NCI-H748 (cell line): ENCODE results near the gene UGT1A9.
"Not testable (repeated sequence)": the region's sequence is repeated elsewhere in the genome, so short reads cannot be mapped to it uniquely, and the experiment has no call there.

Experiments used
- DNase-seq: peaks from one replicate; lab custom pipeline; 2025; ENCODE audit not compliant: unreplicated experiment; lab: John Stamatoyannopoulos, UW

UGT1A9 gene

DNA sequence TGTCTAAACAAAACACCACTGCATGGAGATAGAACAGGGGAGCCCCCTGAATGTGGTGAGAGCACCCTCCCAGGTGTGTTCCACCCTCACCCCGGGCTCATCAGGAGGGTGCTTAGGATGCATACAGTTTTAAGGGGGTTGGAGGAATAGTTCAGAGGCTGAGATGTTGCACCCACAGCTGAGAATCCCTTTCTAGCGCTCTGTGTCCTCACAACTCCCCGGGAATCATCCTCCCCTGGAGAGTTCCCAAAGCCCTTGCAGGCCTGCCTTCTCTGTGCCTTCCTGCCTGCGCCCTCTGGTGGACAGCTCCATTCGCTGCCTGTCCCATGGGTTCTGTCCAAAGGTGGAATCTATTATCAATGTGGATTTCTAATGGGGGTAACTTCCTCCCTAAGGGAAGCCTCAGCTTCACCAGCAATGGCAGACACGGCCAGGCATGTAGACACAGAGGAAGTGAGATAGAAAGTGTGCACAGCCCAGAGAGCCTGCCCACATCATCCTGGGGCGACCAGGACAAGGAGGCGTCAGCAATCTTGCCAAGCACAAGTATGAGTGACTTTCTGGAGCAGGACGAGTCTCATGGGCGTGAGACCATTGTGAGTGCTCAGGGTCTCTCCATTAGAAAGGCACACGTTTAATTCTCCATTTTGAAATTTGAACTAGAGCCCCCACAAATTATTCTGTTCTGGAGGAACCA lies 39.8 kb downstream of the UGT1A9 start:
- peak; percentile 75 for DNase-seq

DNA sequence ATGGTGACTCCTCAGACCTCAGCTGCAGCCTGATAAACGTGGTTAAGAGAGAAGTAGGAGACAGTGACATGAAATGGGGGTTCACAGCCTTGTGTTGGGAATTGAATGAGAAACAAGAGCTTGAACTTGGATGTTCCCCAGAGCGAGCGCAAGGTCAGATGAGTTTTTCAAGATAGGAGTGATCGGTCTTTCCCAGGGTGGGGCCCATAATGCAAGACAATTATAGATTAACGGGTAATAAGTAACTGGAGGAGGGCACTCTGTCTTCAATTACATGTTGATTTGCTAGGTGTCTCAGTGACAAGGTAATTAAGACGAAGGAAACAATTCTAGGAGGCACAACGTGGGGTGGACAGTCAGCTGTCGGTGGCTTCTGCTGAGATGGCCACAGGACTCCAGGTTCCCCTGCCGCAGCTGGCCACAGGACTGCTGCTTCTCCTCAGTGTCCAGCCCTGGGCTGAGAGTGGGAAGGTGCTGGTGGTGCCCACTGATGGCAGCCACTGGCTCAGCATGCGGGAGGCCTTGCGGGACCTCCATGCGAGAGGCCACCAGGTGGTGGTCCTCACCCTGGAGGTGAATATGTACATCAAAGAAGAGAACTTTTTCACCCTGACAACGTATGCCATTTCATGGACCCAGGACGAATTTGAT lies 41.0 kb downstream of the UGT1A9 start, which contains the start of gene UGT1A5:
Gene UGT1A5 (plus strand): TSS at position 297 of the 651 bp plus-strand sequence. CDS start 85 bp downstream, at position 382.
- no peak for DNase-seq

DNA sequence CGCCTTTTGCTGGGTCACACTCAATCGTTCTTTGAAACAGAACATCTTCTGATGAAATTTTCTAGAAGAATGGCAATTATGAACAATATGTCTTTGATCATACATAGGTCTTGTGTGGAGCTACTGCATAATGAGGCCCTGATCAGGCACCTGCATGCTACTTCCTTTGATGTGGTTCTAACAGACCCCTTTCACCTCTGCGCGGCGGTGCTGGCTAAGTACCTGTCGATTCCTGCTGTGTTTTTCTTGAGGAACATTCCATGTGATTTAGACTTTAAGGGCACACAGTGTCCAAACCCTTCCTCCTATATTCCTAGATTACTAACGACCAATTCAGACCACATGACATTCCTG lies 41.5 kb downstream of the UGT1A9 start:
- no peak for DNase-seq

DNA sequence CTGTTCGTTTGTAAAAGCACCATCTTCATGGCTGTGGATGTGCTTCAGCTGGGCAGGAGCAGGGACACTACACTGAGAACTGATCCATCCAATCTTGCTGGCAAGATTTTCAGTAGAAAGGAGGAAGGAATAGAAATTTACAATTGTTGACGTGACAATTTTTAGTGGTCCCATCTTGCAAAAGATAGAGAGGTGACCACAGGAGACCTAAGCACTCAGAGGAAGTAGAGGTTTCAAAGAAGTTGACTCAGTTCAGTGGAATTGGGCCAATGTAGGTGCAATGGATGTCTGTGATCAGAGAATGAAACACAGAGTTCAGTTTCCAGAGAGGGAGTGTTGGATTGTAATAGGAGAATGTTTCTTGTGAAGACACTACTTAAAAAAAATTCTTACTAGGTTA lies 42.4 kb downstream of the UGT1A9 start:
- no peak for DNase-seq

DNA sequence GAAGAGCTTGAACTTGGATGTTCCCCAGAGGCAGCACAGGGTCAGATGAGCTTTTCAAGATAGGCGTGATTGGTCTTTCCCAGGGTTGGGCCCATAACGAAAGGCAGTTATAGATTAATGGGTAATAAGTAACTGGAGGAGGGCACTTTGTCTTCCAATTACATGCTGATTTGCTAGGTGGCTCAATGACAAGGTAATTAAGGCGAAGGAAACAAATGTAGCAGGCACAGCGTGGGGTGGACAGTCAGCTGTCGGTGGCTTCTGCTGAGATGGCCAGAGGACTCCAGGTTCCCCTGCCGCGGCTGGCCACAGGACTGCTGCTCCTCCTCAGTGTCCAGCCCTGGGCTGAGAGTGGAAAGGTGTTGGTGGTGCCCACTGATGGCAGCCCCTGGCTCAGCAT lies 46.9 kb downstream of the UGT1A9 start, which contains the start of gene UGT1A4:
Gene UGT1A4 (plus strand): TSS at position 185 of the 400 bp plus-strand sequence. CDS start 85 bp downstream, at position 270.
- DNase-seq: no peak

DNA sequence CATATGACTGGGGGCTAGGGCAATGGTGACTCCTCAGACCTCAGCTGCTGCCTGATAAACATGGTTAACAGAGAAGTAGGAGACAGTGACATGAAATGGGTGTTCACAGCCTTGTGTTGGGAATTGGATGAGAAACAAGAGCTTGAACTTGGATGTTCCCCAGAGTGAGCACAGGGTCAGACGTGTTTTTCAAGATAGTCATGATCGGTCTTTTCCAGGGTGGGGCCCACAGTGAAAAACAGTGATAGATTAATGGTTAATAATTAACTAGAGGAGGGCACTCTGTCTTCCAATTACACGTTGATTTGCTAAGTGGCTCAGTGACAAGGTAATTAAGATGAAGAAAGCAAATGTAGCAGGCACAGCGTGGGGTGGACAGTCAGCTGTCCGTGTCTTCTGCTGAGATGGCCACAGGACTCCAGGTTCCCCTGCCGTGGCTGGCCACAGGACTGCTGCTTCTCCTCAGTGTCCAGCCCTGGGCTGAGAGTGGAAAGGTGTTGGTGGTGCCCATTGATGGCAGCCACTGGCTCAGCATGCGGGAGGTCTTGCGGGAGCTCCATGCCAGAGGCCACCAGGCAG lies 57.1 kb downstream of the UGT1A9 start, which contains the start of gene UGT1A3:
Gene UGT1A3 (plus strand): TSS at position 320 of the 579 bp plus-strand sequence. CDS start 85 bp downstream, at position 405.
- no peak for DNase-seq

DNA sequence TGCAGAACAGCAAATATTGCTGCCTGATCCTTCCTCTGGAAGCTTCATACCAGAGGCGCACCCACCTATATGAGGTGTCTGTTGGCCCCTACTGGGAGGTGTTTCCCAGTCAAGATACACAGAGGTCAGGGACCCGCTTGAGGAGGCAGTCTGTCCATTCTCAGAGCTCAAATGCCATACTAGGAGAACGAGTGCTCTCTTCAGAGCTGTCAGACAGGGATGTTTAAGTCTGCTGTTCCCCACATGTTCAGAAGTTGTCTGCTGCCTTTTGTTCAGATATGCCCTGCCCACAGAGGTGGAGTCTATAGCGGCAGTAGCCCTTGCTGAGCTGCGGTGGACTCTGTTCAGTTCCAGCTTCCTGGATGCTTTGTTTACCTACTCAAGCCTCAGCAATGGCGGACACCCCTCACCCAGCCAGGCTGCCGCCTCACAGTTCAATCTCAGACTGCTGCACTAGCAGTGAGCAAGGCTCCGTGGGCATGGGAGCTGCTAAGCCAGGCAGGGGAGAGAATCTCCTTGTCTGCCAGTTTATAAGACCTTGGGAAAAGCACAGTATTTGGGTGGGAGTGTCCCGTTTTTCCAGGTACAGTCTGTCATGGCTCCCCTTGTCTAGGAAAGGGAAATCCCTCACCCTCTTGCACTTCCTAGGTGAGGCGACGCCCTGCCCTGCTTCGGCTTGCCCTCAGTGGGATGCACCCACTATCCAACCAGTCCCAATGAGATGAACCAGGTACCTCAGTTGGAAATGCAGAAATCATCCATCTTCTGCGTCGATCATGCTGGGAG lies 65.4 kb downstream of the UGT1A9 start:
- DNase-seq: peak; percentile 41

DNA sequence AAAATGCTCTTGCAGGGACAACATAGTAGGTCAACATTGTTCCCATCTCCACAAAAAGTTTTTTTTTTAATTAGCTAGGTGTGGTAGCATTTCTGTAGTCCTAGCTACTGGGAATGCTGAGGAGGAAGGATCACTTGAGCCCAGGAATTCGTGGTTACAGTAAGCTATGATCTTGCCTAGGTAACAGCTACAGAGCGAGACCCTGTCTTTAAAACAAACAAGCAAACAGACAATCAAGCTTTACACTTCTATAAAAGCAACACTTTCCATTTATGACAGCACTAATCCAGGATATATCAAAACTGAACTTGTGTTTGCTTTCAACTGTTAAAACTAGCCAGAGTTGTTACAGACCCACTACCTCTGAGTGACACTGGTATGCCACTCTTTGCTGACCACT lies 69.2 kb downstream of the UGT1A9 start:
- no peak for DNase-seq

DNA sequence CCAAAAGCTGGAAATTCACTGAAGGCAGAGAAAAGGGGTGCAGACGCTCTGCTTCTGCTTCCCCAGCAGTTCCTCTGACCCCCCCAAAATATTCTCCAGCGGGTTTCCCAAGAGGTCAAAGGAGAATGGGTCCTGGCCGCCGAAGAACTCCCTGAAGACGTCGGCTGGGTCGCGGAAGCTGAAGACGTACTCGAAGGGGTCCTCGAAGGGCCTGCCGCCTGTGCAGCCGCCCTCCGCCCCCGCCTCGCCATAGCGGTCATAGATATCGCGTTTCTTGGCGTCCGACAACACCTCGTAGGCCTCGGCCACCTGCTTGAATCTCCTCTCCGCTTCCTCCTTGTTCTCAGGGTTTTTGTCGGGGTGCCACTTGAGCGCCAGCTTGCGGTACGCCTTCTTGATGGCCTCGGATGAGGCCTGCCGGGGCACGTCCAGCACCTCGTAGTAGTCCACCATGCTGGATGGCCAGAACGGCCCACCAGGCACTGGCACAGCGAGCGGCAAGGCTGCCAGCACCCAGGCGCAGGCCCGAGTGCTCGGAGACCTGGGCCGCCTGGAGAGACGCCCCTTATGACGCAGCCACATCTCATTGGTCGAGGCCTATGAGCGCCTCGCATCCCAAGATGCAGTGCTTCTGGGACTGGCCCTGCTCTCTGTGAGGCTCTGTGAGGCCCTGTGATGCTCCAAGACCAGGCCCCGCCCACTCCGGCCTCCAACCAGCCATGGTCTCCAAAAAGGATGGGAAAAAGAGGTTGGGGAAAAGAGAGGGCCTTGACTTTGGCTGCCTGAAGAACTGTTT lies 72.0 kb downstream of the UGT1A9 start:
- no peak for DNase-seq

DNA sequence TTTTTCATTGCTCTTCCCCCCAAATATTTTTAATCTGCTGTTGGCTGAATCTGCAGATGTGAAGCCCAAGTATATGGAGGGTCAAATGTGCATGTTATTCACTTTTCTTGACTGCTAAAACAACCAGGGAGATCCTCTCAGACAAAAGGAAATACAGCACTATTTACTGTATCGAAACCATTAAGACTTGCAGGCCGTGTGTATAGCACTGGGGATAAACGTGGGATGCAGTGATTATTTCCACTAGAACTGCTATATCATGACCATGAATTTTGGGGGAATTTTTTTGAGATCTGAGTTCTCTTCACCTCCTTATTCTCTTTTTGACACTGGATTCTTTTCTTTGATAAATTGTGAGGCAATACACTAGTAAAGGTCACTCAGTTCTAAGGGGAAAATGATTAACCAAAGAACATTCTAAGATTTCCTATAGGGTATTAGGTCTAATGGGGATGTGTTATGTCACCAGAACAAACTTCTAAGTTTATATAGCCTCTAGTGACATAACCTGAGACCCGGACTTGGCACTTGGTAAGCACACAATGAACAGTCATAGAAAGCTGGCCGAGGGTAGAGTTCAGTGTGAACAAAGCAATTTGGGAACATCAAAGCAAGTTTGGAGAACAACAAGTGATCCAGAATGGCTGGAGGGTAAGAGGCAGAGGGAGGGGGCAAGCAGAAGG lies 73.5 kb downstream of the UGT1A9 start:
- no peak for DNase-seq

DNA sequence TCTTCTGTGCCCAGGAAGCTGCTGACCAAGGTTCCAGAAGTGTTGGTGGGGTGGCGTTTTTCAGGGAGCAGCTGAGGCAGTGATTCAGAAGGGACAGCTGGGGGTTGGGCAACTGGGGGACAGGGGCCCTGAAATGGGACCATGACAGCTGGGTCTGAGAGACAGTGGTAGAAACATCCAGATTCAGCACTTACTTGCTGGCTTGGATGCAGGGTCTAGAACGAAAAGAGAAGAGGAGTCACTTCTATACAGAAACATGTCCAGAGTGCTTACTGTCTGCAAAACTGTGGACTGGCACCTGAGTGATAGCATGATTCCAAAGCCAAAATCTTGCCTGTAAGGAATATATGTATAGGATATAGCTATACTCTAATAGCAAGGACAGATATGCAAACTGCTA lies 74.1 kb downstream of the UGT1A9 start:
- not testable (repeated sequence) for DNase-seq

DNA sequence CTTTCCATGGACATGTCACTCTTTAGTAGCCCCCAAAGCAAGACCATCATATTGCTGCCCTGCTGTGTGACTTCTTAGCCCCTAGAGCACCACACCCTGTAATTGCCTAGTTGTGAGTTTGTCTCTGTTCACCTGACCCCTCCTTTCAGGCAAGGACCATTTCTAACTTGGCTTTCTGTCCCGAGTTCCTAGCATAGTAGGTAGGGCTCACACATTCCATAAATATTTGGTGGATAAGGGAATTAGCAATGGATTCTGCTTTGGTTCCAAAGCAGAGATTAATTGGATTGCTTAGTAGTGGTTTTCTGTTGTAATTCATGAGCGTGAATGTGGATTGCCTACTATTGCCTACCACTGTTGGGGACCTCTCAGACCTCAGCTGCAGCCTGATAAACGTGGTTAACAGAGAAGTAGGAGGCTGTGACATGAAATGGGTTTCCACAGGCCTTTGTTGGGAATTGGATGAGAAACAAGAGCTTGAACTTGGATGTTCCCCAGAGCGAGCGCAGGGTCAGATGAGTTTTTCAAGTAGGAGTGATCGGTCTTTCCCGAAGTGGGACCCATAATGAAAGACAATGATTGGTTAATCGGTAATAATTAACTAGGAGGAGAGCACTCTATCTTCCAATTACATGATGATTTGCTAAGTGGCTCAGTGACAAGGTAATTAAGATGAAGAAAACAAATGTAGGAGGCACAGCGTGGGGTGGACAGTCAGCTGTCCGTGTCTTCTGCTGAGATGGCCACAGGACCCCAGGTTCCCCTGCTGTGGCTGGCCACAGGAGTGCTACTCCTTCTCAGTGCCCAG lies 75.0 kb downstream of the UGT1A9 start:
- no peak for DNase-seq

DNA sequence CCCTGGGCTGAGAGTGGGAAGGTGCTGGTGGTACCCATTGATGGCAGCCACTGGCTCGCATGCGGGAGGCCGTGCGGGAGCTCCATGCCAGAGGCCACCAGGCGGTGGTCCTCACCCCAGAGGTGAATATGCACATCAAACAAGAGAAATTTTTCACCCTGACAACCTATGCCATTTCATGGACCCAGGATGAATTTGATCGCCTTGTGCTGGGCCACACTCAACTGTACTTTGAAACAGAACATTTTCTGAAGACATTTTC lies 75.5 kb downstream of the UGT1A9 start:
- no peak for DNase-seq

DNA sequence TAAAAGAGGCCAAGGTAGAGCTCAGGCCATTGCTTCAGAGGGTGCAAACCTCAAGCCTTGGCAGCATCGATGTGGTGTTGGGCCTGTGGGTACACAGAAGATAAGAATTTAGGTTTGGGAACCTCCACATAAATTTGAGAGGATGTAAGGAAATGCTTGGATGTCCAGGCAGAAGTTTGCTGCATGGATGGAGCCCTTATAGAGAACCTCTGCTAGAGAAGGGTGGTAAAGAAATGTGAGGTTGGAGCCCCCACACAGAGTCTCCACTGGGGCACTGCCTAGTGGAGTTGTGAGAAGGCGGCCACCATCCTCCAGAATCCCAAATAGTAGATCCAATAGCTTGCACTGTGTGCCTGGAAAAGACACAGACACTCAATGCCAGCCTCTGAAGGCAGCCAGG lies 79.0 kb downstream of the UGT1A9 start:
- DNase-seq: not testable (repeated sequence)

DNA sequence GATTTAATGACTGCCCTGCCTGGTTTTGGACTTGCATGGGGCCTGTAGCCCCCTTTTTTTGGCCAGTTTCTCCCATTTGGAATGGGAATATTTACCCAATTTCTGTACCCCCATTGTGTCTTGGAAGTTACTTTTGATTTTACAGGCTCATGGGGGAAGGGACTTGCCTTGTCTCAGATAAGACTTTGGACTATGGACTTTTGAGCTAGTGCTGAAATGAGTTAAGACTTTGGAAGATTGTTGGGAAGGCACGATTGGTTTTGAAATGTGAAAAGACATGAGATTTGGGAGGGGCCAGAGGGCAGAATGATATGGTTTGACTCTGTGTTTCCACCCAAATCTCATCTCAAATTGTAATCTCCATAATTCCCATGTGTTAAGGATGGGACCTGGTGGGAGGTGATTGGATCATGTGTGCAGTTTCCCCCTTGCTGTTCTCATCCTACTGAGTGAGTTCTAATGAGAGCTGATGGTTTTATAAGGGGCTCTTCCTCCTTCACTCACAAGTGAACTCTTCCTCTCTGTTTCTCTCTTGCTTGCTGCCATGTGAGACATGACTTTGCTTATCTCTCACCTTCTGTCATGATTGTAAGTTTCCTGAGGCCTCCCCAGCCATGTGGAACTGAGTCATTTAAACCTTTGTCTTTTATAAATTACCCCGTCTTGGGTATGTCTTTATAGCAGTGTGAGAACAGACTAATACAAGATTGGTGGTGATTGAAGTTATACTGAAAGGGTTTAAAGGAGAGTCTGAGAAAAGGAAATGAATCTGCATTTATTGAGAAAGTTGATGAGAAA lies 79.7 kb downstream of the UGT1A9 start:
- DNase-seq: not testable (repeated sequence)

DNA sequence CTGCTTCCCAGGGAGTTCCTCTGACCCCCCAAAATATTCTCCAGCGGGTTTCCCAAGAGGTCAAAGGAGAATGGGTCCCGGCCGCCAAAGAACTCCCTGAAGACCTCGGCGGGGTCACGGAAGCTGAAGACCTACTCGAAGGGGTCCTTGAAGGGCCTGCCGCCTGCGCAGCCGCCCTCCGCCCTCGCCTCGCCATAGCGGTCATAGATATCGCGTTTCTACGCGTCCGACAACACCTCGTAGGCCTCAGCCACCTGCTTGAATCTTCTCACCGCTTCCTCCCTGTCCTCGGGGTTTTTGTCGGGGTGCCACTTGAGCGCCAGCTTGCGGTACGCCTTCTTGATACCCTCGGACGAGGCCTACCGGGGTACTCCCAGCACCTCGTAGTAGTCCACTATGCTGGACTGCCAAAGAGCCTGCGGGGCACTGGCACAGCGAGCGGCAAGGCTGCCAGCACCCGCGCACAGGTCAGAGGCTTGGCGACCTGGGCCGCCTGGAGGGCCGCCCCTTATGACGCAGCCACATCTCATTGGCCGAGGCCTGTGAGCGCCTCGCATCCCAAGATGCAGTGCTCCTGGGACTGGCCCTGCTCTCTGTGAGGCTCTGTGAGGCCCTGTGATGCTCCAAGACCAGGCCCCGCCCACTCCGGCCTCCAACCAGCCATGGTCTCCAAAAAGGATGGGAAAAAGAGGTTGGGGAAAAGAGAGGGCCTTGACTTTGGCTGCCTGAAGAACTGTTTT lies 83.3 kb downstream of the UGT1A9 start:
- no peak for DNase-seq

DNA sequence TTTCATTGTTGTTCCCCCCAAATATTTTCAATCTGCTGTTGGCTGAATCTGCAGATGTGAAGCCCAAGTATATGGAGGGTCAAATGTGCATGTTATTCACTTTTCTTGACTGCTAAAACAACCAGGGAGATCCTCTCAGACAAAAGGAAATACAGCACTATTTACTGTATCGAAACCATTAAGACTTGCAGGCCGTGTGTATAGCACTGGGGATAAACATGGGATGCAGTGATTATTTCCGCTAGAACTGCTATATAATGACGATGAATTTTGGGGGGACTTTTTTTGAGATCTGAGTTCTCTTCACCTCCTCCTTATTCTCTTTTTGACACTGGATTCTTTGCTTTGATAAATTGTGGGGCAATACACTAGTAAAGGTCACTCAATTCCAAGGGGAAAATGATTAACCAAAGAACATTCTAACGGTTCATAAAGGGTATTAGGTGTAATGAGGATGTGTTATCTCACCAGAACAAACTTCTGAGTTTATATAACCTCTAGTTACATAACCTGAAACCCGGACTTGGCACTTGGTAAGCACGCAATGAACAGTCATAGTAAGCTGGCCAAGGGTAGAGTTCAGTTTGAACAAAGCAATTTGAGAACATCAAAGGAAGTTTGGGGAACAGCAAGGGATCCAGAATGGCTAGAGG lies 84.9 kb downstream of the UGT1A9 start:
- DNase-seq: no peak
